GM21528 (cell line): ENCODE measurements around the gene TMEM107.

Experiments
- ATAC-seq: cut with Tn5 transposase; IDR thresholded peaks from one replicate; pipeline ENCODE4 v1.9.1; 2021; ENCODE audit warnings: mild to moderate bottlenecking, moderate library complexity; ENCODE audit not compliant: unreplicated experiment, low FRiP score

TMEM107 gene

DNA sequence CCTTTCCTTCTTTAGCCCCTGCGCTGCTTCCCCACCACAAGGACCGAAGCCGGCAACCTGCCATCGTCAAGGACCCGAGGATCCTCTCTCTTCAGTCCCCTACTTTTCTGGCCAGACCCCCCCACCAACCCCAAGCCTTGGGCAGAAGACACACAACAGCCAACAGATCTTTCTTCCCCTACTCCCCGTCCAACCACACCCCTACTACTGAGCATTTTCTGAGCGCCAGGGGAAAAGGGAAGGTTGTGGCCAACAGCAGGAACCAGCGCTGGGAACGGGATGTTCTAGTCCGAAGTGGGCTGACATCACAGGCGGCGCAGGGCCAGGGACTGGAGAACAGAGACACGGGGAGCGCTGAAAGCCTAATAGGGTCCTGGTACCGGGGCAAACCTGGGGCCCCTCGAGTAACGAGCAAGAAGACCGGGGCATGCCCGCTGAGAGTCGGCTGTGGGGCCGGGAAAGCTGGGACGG is 24.5 kb downstream of the TMEM107 start:
- no peak for ATAC-seq

DNA sequence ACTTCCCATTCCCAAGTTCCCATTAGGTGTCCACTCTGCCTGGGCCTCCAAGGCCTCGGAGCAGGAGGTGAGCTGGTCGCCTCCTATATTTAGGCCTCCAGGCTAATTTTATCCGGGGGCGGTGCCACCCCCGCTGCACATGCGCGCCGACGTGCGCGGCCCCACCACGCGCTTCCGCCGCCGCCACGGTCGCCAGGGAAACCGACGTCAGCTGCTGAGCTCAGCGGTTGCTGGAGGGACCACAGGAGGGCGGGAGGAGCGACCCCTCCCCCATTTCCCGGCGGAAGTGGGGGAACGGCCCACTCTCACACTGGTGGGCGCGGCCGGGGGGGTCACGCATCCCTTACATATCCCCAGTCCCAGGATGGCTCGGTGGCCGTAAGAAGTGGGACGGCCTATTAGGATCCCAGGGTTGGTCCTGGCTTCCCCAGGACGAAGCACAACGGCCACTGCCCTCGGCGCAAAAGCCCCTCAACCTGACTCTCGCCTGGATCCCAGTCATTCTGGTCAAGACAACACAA is 25.0 kb downstream of the TMEM107 start:
- ATAC-seq, result no peak

DNA sequence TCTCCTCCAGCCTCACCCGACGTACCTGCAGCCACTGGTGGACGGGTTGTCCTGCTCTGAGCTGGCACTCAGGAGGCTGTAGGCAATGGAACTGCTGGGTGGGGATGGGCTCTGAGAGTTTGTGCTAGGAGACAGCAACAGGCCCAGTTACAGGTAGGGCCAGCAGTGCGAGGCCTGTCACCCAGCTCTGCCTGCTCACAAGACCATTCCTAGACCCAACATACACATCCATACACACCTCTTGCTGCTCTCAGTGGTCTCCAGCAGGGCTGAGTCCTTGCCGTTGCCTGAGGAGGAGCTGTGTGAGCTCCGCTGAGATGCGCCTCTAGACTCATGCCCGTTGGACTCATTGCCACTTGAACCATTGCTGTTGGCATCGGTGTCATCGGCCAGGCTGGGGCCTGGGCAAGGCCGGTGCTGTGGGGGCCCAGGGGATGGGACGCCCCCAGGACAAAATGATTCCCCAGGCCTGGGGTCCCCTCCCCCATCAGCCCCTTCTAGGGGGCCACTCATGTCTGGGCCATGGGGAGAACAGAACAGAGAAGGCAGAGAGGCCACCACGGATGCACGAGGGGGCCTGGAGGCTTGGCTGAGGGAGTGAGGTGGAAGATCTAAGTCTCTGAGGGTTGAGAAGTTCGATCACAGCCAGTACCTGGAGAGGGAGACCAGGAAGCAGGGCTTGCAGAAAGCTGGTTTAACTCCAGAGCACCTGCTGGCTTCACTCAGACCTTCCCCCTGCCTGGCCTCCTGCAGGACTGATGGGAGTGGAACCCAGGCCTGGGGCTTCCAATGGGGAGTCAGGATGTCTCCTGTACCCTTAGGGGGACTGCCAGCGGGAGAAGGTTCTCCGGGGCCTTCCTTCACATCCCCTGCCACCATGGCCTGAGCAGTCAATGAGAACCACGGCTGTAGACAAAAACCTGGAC is 25.7 kb downstream of the TMEM107 start:
- no peak for ATAC-seq

DNA sequence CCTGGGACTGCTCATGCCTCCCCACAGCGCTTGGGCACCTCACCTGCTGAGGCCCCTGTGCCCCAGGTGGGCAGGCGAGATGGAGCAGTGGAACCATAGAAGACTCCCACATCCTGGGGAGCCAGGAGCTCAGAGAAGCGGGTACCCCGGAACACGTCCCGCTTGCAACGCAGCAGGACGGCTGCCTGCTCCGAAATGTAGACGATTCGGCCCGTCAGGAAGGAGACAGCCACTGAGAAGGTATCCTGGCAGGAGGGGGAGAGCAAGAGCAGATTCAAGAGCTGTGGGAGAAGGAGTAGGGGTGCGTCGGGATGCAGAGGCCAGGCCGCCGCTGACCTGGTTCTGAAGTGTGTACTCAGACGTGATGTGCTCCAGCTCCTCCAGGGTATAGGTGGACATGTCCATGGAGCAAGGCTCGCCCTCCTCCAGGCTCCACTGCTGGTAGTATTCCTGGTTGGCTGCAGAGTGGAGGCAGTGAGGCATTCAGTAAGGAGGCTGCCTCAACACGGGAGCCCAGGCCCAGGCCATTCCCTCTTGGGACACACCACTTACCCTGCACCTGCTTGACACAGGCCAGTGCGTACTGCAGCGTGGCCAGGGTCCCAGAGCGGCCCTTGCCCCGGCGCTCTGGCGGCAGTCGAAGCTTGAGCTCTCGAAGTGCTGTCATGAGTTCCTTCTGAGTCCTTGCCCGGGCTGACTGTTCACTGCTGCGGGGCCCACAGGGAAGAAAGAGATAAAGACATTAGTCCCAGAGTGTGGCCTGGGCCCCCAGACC is 26.6 kb downstream of the TMEM107 start:
- no peak for ATAC-seq

DNA sequence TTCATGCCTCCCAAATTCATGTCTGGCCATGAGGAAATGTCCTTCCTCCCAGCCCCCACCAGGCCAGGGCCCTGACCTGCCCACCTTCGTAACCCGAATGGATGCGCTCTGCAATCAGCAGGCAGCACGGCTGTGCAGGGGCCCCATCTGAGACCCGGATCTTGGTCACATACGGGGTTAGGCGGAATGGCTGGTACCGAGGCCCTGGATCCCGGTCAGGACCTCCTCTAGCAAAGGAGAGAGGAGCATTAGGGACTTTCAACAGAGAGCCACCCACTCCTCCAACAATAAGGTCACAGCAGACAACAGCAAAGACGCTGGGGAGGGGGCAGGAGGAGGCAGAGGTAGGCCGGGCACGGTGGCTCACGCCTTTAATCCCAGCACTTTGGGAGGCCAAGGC is 27.6 kb downstream of the TMEM107 start:
- no peak for ATAC-seq

DNA sequence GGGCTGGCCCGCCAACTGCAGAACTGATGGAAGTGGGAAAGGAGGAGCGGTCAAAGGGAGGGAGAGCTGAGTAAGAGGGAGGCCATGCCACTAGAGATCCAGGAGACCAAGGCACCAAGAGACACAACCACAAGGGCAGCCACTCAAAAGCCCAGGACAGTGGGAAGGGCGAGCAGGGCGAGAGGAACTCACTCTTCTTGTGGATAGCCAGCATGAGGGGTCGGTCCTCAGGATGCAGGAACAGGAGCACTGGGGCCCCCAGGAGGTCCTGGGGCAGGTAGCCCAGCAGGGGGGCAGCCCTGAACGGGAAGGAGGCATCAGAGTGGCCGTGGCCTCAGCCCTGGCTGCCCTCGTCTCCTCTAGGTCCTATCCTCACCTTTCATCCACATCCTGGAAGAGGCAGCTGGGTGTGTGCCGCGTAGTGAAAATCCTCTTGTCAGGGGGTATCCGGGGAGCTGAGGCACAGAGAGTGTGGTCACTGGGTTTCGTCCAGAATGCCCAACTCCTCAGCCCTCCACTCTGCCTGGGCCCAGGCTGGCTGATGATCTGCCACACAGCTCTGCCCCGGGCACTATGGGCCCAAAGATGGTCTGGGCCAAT is 28.3 kb downstream of the TMEM107 start:
- ATAC-seq, result no peak

DNA sequence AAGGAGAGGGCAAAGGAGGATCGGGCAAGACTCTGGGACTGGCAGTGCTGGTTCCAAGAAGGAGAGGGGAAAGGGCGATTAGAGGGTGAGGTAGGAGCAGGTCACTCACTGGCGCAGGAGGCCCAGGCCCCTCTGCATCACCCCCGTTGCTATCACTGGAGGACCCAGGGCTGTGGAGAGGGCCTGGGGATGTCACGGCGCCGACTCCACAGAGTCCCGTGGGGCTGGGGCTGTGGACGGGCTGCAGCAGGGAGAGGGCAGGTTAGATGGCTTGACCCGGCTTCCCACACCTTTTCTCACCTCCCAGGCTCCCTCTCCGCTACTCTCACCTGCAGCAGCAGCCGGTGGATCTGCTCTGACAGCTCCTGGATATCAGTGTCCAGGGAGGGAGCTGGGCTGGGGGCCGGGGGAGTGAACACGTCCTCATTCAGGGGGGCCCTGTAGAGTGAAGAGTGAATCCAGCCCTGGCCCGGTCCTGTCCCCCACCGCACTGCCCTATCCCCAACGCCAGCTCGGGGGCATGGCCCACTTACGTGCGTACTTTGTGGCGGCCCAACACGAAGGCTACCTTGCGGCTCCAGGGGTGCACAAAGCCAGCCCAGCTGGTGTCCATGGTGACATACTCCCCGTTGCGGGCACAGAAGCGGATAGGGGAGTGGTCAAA is 28.9 kb downstream of the TMEM107 start:
- no peak for ATAC-seq

DNA sequence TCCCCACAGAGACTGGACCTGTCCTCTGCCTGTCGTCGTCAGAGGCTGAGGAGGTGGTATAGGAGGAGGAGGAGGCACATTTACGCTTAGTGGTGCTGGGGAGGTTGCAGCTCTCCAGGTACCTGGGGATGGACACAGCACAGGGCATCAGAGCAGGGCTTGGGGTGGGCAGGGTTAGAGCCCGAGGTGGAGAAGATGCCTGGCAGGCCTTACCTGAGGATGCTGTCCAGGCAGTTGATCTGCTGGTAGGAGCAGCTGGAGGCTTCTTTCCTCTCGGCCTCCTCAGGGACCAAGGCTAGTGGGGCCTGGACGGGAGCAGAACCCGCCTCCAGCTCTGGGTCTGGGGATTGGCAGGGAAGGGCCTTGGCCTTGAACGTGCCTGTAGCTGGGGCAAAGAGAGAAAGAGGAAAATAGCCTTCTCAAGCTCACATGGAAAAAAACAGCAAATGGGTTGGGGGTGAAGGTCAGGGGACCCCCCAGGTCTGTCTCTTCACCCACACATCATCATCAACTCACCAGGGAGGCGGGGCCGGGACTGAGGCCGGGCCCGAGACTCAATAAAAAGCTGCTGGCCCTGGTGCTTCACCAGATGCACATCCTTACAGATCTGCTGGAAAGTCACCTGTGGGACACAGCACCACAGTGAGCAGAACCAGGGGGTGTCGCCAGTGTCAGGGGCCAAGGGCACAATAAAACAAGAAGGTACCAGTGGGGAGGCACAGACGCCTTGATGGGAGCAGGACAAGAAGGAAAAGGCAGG is 29.6 kb downstream of the TMEM107 start:
- no peak for ATAC-seq

DNA sequence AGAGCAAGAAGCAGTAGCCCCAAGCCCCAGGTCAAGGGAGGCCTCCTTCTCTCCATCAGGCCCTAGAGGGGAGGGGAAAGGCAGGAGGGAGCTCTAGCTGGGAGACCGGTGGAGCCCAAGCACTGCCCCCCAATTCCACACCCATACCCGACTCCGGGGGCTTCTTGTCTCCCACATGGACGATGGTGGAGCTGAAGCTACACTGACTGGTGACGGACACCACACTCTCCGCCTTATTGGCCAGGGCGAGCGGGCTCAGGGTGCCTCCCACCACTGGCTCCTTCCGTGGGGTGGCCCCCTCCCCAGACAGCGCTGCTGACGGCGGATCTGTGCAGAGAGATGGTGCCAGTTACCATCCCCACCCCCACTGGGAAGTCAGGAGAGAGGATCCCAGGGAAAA is 30.4 kb downstream of the TMEM107 start:
- ATAC-seq, result no peak

DNA sequence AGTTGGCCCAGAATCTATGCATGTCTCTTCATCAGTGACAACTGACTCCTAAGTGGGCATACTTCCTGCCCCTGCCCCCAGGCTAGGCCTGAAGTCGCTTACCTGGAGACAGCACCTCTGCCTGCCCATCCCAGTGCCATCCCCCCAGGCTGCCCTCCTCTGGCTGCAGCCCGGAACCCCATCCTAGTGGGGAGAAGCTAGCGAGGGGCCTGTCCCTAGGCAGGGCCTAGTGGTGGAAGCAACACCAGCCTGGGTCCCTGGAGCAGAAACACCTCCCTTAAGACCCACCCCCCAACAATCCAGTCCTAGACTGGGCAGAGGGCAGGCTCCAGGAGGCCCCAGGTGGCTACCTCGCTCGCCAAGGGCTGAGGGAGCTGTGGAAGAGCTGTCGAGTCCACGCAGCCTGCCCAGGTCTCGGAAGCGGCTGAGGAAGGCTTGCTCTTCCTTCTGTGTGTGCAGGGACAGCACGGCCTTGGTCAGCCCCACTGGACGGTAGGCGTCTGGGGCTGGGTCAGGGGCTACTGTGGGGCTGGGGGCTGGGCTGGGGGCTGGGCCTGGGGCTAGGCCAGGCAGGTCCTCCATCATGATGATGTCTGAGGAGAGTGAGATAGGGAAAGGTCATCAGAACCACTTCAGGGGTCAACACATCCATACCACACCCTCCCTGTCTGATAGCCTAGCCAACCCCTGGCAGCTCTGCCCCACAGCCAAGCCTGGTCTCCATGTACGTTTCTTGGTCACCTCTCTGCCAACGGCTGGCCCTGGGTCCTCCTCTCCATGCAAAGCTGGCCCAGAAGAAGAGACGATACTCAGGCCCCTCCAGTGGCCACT is 31.6 kb downstream of the TMEM107 start:
- no peak for ATAC-seq

DNA sequence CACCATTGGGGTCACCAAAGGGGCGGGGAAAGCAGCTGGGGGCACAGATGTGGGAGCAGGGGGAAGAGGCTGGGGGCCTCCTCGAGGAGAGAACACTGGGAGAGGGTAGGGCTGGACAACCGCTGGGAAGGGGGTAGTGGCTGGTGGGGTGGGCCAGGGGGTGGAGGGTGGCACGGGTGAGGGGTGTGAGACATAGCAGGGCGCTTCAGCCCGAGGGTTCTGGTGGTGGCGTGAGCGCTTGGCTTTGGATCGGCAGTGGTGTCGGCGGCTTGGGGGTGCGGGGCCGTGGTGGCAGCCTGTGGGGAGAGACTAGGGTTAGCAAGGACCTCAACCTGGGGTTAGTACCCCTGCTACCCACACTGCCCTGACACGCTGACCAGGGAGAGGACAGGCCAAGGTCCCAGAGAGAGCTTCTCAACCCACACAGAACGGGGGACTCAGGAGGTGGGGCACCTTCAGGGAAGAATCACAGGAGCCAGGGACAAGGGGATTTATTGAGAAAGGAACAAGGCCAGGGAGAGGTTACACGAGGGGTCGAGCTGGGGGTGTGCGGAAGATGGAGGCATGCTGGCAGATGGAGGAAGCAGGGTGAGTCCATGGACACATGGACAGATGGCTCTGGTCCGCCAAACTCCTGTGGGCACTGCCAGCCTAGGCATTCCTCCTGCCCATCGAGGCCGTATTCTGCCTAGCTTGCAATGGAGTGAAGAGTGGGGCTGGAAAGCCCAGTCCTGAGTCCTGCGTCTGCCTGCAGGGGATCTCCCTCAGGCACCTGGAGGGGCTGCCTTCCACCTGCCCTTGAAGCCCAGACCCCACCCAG is 32.4 kb downstream of the TMEM107 start:
- ATAC-seq, result no peak

DNA sequence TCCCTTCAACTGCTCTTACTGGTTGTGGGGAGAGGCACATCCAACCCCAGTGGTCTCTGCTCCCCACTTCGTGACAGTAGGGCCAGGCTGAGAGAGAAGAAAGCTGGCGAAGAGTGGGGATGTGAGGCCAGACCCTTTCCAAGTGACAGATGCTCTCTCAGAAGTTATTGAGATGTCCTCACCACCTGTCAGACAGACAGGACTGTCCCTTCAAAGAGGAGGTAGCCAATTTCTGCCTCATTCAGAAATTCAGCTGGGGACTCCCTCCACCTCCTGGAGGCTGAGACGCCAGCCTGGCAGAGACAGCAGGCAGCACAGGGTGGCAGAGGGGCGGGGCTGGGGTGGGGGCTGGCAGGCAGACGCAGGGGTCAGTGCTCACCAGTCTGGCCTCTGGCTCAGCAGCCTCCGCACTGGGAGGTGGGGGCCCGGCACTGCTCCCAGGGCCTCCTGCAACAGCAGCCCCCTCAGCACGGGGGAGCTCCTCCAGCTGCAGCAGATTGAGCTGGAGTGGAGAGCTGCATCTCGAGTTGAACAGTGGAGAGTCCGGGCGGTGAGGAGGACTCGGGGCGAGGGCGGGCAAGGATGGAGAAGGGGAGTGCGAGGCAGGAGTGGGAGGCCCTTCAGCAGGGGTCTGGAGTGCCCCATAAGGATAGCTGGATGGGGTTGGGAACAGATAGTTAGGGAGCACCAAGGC is 33.1 kb downstream of the TMEM107 start:
- ATAC-seq, result no peak

DNA sequence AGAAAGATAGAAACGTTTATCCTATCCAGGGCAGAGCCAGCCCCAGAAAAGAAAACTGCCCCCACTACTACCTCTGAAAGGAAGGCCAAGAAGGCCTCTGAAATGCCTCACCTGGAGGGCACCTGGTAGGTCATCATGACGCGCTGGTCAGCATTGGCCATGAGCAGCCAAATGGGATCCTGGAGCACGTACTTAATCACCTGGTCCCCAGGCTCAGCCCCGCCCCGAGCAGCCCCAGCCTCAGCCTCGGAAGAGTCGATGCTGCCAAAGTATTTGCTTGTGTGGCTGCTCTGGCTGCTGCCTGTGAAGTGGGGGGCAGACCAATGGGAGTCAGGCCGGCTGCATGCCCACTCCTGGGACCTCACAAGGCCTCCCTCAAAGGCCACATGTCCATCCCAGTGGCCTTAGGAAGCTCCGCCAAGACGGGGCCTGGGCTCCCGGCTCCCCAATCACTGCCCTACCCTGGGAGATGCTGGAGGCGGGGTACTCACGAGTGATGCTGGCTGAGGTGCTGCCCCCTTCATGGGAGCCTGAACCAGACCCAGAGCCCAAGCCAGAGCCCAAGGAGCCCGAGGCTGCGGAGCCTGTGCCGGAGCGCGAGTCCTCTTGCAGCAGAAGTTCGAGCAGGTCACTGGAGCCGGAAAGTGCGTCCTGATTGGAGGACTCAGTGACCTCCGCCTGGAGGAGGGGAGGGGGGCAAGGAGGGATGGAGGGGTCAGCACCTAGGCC is 33.9 kb downstream of the TMEM107 start:
- ATAC-seq, result no peak

DNA sequence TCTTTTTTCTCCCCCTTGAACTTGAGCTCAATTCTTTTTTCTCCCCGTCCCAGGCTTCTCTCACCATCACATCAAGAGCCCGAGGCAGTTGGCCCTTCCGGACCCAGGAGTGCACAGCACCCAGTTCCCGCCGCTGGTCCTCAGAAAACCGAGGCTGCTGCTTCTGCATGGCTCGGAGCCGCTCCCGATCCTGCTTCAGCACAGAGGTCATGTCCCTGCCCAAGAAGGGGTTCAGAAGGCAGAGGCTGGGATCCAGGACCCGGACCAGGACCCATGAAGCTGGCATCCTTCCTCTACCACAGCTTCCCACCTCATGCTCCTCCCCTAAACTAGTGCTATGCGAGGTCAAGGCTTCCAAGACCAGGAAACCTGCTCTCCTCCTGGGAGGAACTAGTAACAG is 34.4 kb downstream of the TMEM107 start:
- ATAC-seq, result no peak

DNA sequence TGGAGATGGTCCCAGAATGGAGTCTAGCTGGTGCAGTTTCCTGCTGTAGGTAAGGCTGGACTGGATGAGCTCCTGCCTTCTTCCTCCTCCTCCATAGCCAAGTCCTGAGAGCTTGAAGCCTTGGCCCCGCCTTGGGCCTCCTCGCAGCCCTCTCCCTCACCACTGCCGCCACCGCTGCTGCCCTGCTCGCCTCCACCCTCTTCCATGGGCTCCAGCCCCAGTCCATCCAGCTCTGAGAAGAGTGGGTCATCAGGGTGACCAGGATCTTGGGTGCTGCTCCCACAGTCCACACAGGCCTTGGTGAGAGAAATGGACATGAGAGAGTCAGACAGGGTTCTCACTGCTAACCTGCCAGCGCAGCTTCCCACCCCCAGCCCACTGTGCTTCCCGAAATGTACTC is 35.1 kb downstream of the TMEM107 start:
- no peak for ATAC-seq

DNA sequence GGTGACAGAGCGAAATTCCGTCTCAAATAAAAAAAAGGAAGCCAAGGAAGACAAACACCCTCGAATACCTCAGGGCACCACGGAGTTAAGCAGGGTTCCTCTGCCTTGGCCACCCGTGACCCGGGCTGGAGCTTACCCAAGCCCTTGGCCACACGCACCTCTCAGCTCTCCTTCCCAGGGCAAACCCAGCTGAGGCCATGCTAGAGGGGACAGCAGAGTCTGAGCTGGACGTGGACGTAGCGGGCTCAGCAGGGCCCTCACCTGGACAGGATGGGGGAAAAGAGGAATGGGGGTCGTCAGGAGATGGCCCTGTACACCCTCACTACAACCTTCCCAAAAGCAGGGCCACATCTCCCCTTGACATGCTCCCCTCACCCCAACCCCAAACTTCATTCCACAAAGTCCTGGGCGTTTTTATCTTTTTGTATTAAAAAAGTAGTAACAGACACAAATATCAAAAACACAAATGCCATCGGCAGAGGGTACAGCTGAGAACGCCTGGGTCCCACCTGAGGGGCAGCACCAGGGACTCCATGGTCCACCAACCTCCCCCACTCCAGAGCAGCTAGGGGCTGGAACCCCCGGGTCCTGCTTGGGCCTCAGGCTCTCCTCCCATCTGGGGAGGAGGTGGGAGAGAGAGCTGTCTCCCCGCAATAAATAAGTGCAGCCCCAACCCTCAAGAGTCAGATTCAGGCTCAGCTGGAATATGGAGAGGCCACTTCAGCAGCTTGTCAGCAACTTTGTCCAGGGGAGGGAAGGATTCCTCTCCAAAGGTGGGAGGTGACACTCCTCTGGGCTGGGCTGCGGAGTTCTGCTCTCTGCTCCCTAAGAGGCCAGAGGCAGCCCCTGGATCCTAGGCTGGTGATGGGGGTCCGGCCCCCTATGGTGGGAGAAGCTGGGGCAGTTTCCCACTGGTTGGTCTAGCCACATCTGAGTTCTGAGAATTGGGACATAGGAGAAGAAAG is 35.8 kb downstream of the TMEM107 start:
- no peak for ATAC-seq
